HK-2 (cell line): ENCODE measurements around the gene MEG3.
"Not testable (repeated sequence)": the region's sequence is repeated elsewhere in the genome, so short reads cannot be mapped to it uniquely, and the experiment has no call there.

Source experiments
- DNase-seq: peaks from one replicate; pipeline ENCODE4 v3.0.0-alpha.2; 2018; ENCODE audit not compliant: unreplicated experiment

MEG3 gene

DNA sequence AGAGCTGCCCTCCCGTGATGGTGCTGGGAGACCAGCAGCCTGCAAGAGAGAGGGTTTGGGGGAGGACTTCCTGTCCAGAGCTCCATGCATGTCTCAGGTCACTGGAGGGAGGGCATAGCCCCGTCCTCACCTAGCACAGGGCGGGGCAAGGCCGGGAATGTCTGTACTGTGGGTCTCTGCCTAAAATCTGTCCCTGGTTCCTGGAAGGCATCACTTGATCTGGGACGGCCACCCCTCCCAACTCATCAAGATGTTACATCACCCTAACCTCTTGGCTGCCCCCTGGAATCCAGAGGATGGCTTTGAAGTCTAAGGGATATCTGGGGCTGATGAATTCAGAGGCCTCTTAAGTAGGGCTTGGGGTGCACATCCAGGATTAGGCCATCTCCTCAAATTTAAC lies 37.0 kb upstream of the MEG3 start:
- DNase-seq: no peak

DNA sequence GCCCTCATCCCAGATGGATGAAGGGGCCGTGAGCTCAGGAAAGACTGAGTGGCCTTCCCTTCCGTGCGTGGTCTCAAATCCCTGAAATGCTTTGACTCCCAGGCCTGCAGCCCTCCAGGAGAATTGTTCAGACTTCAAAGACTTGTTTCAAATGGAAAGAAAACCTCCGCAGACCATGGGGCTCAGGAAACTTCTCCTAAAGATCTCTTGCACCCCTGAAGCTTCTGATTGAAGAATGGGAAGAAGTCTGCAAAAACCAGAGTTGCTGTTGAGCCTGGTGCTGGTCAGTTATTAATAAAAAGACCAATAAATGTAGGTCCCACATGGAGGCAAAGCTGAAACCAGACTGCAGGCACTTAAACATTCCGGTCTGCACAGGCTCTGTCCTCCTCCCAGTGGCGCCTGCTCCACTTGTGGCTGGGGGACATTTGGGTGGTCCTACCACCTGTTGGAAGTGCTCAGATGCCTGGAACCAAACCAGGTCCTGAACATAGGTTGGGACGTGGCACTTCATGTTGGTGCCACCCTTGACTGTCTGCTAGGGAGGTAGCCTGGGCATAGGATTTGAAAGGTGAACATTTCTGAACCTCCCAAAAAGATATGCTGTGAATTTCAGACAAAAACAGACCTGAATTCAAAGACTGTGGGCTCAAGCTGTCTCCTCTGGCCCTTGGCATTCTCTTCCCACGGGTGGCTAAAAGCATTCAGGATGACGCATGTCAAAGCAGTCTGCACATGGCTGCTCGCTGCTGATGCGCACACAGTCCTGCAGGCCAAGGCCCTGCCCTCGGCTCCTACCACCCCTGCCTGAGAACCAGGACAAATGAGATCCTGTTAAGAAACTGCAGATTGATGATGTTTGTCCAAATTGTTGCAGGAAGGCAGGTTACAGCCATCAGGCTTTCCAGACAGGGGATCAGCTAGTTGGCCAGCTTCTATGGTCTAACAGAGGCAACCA lies 36.2 kb upstream of the MEG3 start:
- DNase-seq: no peak

DNA sequence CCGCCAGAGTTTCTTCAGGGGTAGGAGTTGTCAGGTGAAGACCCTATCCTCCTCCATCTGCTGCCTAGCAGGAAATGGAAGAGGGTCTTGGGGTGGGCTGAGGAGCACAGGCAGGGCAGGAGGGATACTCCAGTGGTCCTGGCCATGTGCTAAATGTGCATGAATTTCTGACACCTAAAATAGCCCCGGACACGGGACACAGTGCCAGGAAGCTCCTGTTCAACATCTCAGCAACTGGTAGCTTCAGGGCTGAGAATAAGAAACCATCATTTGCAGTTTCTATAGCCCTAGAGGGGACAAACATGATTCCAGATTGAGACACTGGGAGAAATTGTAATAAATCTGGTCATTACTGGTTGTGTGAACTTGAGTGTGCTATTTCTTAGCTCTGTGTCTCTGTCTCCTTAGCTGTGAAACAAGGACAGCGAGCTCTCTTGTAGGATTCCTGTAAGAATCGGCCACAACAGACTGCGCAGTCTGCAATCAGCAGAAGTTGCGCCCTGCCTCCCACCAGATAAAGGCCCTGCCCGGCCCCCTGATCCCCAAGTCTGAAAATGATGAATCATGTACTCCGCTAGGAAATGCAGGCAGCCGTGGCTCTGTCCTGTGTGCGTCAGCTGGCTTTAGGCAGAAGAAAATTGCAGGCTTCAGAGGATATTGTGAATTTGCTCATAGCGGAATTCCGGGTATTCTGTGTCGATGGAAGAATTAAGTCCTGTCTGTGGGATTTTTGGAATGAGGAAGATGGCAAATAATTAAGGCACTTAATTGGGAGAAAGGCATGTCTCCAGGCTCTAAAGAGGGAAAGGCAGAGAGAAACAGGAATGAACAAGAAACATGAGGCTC lies 35.2 kb upstream of the MEG3 start:
- no peak for DNase-seq

- no peak for DNase-seq
These were observed 34.6 kb upstream of the MEG3 start for GRCh38 chr14:100791348-100791735.

DNA sequence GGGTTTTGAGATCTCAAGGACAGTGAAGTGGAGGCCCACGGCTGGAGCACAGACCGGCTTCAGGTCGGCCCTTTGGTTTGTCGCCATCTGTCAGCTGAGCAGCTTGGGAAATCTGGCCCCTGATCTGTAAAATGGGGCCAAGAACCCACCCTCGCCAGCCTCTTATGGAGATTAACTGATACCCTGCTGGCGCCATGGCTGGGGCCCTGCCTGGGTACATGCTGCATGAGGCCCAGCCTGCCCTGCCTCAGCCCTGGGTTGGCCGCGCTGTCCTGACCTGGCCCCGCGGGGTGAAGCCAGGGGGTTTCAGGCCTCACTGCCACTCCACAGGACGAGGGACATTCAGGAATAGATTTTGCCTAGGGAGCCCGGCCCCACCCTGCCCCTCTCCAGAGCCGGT lies 33.9 kb upstream of the MEG3 start:
- no peak for DNase-seq

GRCh38 chr14:100796946-100797345 lies 29.0 kb upstream of the MEG3 start:
- no peak for DNase-seq

GRCh38 chr14:100800041-100800440 lies 25.9 kb upstream of the MEG3 start:
- DNase-seq: no peak

GRCh38 chr14:100801433-100801832 lies 24.5 kb upstream of the MEG3 start:
- DNase-seq: not testable (repeated sequence)

DNA sequence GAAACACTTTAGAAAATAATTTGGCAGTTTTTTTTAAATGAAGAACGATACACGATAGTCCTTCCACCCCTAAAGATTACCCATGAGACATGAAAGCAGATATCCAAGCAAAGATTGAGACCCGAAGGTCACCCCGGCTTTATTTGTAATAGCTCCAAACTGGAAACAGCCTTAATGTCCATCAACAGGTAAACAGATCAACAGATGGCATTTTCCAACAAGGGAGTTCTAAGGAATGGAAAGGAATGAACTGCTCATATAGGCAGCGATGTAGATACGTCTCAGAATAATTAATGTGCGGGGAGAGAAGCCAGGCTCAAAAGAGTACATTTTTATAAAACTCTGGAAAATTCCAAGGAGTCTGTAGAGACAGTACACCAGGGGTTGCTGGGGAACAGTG lies 23.7 kb upstream of the MEG3 start:
- no peak for DNase-seq

DNA sequence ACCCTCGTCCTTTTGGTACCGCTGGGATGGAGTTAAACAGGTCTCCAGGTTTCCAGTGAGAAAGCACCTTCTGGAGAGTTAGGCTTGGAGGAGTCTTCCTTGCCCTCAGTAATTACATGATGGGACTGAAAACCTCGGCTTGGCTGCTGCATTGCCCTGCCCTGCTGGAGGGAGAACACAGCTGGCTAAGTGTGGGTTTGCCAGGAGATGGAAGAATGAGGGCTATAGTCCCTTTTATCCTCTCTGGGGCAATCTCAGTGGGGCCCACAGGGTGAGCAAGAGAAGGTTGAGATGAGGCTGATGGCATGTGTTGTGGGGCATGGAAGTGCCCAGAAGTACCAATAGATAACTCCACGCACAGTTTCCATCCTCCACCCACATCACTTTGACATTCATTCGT lies 23.2 kb upstream of the MEG3 start:
- DNase-seq: no peak

DNA sequence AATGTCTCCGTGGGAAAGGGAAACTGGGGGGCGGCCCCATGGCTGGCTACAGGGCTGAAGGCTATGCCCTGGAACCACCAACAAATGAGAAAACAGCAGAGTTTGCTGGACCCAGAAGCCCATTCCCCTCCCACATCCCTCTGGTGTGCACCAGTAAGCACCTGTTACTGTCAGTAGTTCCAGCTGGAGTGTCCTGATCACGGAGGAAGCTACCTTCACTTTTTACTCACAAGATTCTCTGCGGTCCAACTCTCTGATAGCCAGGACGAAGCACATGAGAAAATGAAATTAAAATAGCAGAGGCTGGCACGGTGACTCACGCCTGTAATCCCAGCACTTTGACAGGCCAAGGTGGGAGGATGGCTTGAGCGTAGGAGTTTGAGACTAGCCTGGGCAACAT lies 22.7 kb upstream of the MEG3 start:
- DNase-seq: no peak

DNA sequence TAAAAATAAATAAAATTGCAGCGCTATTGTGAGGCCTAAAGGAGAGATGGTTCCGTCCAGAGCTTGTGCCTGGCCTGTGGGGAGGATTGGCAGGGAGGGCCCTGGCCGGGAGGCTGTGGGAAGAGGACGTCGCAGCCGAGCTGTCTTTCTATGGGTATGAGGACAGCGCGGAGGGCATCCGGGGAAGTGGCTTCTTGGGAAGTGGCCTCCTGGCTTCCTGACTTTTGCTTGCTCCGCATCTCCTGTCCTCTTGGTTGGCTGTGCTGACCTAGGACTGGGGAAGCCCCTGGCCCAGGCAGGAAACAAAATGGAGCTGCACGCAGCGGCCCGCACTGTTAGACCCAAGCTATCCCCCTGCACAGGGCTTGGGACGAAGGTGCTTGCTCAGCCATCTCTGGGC lies 22.2 kb upstream of the MEG3 start:
- no peak for DNase-seq

DNA sequence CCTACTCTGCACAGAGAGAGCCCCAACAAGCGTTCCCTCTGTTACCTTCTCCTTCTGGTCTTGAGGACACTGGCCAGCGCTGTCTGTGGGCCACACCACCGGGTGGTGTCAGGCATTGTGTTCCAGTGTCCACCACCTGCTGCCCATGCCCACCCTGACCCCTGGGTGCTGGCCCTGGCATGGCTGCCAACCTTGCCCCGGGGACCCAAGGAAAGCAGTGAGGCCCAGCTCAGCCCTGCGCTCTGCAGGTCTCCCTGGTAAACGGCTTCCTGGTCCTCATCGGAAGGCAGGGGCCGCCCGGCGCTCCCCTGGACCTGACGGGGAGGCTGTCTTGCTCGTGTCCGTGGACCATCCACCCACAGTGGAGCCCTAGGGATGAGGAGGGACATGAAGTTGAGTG lies 21.8 kb upstream of the MEG3 start:
- DNase-seq: no peak

DNA sequence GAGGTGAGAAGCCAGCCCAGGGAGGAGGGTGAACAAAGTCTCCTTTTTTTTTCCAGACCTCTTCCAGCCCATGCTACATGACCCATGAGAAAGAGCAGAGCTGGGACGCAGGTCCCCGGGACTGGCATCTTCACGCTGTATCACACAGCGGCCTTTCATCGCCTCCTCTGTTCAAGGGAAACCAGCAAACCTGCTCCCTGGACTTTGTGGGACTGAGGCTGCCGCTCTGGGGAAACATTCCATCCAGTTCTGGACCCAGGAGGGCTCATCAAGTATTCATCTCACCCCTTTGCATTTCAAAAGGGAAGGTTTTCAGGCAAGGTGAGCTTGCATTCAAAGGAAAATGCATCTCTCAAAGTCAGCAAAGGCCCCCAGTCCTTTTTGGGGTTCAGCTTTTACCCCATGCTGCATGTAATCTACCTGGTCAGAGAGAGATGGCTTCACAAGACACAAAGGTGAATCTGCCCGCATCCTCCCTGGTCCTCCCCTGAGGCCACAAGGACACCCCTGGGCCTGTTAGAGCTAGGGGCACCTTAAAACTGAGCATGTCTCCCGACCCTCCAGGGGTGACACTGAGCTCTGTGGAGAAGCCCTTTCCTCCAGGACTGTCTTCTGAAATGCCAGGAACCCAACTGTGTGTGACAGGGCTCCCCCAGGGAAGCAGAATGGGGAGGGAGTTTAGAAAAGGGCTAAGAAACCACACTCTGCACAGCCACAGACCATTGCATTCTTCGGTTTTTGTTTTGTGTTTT lies 21.2 kb upstream of the MEG3 start:
- DNase-seq: no peak

GRCh38 chr14:100806386-100806785 lies 19.5 kb upstream of the MEG3 start:
- no peak for DNase-seq

- no peak for DNase-seq
These were observed 18.4 kb upstream of the MEG3 start for GRCh38 chr14:100807496-100807895.

DNA sequence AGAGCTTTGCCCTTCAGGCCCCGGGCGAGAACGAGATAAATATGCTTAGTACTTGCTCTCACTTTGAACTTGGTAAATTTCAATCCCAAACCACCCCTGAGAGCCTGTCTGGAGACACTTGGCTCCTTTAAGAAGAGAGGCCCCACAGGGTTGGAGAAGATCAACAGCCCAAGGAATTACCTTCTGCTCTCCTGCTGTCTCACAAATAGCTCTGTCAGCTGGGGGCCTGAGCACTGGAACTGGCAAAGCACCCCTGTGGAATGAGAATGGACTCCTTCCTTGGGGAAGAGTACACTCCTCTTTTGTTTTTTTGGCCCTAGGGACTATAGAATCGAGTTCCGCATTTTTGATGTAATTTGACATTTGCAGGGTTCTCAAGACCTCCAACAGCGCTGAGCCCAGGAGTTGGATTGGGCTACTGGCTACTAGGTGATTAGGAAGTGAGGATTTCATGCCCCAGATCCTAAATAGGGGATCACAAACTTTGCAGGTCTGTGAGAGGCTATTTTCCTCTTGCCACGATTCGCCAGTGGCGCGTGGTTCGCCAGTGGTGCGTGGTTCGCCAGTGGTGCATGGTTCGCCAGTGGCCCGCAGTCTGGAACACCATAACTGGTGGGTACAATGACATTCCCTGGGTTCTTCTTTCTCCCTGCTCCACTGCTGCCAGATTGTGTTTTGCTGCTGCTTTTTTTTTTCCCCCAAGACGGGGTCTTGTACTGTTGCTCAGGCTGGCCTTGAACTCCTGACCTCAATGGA lies 17.8 kb upstream of the MEG3 start:
- DNase-seq: no peak

DNA sequence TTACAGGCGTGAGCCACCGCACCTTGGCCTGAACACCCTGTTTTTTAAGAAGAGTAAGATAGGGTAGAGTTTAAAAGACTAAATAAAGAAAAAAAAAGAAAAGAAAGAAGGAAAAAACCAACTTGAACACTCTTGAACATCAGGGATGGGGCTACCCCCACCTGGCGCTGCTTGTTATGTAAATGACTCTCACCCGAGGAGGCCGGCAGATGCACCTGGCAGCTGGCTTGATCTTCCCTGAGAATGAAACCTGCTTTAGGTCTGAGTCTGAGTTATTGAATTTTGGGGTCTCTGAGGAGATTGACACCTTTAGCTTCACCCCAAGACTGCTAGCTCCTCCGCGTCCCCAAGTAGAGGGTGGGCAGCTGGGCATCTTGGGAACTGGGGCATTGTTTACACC lies 15.5 kb upstream of the MEG3 start:
- no peak for DNase-seq

GRCh38 chr14:100810861-100811461 lies 15.0 kb upstream of the MEG3 start:
- DNase-seq: peak; percentile 12

DNA sequence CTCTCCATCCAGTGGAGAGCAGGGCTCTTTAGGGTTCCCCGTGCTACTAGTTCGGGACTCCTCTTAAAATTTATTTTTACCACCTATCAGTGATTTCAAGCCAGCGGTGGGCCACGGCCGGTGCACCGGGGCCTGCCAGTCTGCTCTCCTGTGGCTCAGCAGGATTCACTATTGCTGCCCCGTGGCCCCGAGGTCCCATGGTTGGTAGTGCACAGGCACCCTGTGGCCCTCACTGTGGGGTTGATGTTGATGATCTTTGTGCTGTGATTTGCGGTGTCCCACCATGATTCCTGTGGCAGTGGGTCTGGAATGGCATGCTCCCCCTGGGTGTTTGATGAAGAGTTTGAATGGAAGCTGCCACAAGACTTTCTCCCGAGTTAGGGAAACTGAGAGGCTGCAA lies 12.6 kb upstream of the MEG3 start:
- DNase-seq: no peak
